ENCODE measurements around the gene ANO1.

DNA sequence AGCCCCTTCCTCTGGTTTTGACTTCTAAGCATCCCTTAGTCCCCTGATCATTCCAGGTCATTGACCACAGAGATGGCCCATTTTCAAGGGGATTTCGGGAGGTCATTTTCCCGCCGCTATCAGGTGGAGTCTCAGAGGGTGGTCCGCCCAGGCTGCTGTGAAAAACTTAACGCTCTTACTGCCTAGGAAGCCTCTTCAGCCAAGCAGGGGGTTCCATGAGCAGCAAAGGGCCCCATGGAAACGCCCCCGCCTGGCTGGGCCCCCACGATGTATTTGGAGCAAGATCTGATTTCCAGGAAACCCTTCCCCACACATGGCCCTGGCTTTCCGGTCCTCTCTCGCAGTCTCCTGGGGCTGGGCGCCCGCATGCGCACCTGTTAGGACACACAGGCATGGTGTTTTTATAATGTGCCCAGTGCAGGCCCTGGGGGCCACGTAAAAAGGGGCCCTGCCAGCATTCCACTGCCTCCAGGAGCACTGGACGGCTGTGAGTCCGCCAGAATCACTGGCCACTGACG is 32.5 kb downstream of the ANO1 start:
- TF ChIP-seq TAF1 (IDR thresholded peaks at IDR 0.05; ENCODE audit: low read depth, low read length): no peak
- TF ChIP-seq POLR2A (IDR thresholded peaks at IDR 0.05; ENCODE audit: low read depth, low read length): no peak
- TF ChIP-seq SPI1 (IDR thresholded peaks at IDR 0.05; ENCODE audit: low read depth, low read length): no peak
- TF ChIP-seq POLR2AphosphoS5 (IDR thresholded peaks at IDR 0.05; ENCODE audit: low read depth, low read length): no peak

All from GM12891 (cell line).